Astrocyte (in vitro differentiated cells and primary cell): Measurements from ENCODE around the gene ICE1.

Source experiments
- CTCF ChIP-seq: IDR thresholded peaks from 2 replicates; pipeline ENCODE4 v1.5.1; 2011; ENCODE audit warnings: low read depth, mild to moderate bottlenecking, inconsistent platforms, low read length, moderate library complexity; ENCODE audit not compliant: insufficient read depth
- EZH2 ChIP-seq: IDR thresholded peaks from 2 replicates; pipeline ENCODE4 v1.6.1; 2012; ENCODE audit warnings: mild to moderate bottlenecking, low read length, inconsistent platforms; ENCODE audit not compliant: insufficient read depth

GRCh38 chr5:5480481-5481111 is 58.1 kb downstream of the ICE1 start:
- TF ChIP-seq CTCF (no peak), EZH2 (no peak)
